Measurements from ENCODE around the gene PRM1.
A peak's percentile ranks its signal among the peaks of the same experiment; 100 is the strongest.
"Not testable (repeated sequence)": the region's sequence is repeated elsewhere in the genome, so short reads cannot be mapped to it uniquely, and the experiment has no call there.

PRM1 gene

DNA sequence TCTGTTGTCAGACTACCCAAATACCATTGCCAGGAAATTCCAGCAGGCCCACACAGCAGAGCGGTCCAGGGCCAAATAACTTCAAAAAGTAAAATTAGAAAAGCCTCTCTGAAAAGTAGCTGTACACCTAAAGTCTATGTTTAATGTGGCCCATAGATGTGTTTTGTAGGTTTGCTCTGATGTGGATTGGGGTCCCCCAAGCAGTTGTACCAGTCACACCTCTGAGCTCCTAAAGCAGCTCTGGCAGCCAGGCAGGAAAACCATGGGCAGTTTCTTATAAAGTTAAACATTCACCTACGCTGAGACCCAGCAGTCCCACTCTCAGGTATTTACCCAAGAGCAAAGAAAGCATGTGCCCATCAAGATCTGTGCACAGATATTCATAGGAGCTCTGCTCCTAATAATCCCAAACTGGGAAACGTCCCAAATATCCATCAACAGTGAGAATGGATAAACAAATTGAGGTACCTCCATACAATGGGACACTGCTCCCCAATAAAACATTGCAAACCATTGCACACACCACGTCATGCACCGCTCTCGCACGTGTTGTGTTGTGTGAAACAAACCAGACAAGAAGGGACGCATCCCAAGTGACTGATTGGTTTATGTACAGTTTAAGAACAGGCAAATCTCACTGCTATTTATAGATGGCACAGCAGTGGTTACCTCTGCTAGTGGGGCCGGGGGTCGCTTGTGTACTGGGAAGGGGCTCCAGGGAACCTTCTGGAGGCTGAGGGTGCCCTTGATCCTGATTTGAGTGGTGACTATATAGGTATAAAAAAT is 15.8 kb upstream of the PRM1 start:
- ATAC-seq = no peak

DNA sequence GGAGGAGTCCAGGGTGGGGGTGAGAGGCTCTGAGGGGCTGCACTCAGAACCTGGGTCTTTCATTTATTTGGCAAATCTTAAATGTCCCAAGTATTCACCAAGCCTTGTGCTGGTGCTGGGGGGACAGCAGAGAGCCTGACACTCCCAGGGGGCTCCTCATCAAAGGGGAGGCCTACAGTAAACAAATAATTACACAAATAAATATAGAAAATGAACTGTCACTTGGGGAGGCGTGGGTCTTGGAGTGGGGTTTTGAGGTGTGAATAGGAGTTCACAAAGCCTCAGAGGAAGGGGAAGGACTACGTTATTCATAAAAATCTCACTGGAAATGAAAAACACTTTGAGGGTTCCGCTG is 15.2 kb upstream of the PRM1 start:
- ATAC-seq = no peak

DNA sequence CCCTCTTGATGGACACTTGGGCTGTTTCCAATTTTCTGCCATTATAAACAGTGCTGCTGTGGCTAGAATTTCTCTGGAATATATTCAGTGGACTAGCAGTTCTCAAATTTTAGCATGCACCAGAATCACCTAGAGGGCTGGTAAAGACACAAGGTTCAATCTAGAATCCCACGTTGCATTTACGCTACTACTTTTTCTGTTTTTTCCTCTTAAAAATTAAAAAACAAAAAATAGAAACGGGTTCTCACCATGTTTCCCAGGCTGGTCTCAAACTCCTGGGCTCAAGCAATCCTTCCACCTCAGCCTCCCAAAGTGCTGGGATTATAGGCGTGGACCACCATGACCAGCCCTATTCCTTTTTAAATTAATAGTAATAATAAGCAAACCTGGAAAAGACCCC is 14.5 kb upstream of the PRM1 start:
- no peak for ATAC-seq

DNA sequence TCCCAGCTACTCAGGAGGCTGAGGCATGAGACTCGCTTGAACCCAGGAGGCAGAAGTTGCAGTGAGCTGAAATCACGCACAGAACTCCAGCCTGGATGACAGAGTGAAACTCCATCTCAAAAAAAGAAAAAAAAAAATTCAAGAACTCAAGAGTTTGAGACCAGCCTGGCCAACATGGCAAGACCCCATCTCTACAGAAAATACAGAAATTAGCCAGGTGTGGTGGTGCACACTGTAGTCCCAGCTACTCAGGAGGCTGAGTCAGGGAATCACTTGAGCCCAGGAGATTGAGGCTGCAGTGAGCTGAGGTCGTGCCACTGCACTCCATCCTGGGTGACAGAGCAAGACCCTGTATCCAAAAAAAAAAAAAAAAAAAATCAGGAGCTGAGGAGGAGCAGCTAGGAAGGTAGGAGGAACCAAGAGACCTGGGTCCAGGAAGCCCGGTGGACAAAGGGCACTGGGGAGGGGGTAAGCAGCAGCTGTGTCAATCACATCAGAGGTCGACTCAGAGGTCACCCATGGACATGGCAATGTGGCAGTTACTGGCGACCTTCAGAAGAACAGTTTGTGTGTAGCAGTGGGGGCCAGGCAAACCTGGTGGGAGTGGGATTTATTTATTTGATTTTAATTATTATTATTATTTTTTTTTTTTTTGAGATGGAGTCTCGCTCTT is 11.1 kb upstream of the PRM1 start:
- no peak for ATAC-seq

DNA sequence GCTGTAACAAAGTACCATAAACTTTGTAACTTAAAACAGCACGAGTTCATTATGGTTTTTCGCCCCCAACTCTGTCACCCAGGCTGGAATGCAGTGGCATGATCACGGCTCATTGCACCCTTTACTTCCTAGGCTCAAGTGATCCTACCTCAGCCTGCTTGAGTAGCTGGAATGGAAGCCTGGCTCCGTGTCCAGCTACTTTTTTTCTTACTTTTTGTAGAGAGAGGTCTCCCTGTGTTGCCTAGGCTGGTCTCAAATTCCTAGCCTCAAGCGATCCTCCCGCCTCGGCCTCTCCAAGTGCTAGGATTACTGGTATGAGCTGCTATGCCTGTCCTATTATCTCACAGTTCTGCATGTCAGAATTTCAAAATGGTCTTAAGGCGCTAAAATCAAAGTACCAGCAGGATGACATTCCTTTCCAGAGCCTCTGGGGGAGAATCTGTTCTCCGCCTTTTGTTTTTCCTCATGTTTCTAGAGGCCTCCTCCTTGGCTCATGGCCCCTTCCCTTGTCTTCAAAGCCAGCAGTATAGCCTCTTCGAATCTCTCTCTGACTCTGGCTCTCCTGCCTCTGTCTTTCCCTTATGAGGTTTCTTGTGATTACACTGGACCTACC is 10.1 kb upstream of the PRM1 start:
- ATAC-seq = no peak

DNA sequence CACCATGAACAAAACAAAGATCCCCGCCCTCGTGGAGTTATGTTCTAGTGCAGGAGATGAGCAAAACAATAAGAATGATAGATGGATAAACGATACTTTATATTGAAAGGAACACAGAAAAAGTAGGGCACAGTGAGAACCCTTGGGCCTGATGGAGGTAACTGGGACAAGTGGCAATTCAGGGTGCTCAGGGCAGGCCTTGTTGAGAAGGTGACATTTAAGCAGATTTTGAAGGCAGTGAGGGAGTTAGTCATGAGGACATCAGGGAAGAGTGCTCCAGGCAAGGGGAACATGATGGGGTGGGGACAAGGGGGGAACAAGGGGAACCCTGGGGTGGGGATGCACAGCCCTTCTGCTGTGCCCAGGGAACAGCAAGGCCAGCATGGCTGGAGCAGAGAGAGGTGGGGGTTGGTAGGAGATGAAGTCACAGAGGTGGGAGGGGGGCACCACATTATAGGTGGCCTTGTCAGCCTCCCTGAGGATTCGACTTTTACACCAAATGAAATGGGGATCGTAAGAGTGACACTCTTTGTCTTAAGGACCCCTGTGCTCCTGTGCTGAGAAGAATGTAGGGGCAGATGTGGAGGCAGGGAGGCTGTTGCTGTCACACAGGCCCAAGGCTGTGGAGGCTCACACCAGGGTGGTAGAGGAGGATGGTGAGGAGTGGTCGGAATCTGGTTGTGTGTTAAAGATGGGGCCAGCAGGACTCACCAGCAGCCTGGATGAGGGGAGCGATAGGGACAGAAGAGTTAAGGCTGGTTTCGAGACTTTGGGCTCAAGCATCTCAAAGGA is 9.2 kb upstream of the PRM1 start:
- no peak for ATAC-seq

DNA sequence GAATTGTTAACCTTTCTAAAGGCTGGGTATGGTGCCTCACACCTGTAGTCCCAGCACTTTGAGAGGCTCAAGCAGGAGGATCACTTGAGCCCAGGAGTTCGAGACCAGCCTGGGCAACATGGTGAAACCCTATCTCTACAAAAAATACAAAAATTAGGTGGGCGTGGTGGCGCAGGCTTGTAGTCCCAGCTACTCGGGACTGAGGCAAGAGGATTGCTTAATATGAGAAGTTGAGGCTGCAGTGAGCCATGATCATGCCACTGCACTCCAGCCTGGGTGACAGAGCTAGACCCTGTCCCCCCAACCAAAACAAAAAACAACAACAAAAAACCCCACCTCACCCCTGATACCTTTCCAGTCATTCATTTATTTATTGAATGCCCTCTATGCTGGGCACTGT is 8.6 kb upstream of the PRM1 start:
- ATAC-seq = not testable (repeated sequence)

DNA sequence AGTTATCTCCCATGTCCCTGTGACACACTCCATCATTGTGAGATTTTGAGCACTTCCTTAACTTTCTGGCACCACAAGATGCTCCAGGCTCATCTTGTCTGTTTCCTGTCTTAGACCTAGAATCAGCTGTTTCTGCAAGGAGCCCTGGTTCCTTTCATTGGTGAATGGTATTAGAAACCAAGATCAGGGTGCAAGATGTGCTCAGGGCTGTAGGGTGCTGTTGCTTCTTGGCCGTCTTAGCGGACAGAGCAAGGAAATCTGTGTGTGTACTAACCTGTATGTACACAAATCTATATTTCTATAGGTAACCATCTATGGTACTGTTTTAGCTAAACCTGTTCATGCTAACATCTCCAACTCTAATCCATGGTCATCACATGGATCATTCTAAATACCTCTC is 8.1 kb upstream of the PRM1 start:
- no peak for ATAC-seq

DNA sequence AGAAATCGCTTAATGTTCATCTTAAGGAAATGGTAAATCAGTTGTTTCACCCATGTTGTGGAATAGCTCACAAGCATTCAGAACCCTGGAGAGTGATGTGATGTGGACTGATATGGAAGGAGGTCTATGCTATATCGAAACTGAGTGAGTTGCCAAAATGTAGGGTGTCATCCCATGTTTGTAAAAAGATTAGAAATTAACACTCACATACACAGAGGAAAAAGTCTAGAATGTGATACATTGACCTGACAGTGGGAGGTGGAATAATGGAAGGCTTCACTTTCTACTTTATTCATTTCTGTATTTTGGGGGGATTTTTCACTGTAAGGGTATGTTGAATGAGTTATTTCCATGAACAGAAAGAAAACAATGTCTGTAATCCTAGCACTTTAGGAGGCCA is 4.7 kb upstream of the PRM1 start:
- ATAC-seq = peak in 1 of 2 donors; percentile 20

DNA sequence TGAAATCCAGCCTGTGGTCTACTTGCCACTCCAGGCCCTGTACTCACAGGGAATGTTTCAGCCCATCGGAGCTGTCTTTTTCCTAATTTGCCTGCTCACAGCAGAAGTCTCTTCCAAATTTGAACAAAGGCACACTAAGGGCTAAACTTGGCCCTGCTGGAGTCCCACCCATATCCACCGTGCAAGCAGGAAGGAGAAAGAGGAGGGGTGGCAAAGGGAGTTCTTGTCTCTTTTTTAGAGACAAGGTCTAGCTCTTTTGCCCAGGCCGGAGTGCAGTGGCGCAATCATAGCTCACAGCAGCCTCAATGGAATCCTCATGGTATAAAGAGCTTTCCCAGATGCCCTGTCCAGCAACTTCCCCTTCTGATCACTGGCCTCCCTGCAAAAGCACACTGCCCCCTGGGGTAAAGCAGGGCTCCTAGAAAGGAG is 2.7 kb upstream of the PRM1 start:
- no peak for ATAC-seq

DNA sequence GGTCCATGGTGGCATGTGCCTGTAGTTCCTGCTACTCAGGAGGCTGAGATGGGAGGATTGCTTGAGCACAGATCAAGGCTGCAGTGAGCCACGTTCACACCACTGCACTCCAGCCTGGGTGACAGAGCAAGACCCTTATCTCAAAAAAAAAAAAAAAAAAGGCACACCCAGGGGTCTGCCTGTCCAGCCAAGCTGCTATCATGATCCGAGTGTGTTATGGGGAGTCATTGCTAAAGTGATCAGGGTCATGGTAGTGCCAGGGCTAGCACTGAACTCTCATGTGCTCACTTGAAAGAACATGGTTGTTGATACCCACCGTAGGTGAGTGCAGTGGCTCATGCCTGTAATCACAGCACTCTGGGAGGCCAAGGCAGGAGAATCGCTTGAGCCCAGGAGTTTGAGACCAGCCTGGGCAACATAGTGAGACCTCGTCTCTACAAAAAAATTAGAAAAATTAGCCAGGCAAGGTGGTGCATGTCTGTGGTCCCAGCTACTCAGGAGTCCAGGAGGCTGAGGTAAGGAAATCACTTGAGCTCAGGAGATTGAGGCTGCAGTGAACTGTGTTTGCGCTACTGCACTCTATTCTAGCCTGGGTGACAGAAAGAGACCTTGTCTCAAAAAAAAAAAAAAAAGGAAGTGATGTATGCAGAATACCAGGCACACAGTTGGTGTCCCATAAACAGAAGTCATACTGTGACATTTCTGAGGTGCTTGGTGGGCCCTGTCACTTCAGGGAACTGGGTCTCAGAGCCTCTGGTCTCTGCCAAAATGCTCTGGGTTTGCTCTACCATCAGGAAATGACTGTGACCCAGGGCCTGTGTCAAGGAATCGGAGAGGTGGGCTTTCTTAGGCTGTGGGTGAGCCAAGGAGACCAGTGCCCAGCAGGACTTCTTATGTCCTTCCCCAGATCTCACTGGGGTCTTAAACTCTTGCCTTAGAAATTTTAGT is 2.2 kb downstream of the PRM1 start:
- no peak for ATAC-seq

DNA sequence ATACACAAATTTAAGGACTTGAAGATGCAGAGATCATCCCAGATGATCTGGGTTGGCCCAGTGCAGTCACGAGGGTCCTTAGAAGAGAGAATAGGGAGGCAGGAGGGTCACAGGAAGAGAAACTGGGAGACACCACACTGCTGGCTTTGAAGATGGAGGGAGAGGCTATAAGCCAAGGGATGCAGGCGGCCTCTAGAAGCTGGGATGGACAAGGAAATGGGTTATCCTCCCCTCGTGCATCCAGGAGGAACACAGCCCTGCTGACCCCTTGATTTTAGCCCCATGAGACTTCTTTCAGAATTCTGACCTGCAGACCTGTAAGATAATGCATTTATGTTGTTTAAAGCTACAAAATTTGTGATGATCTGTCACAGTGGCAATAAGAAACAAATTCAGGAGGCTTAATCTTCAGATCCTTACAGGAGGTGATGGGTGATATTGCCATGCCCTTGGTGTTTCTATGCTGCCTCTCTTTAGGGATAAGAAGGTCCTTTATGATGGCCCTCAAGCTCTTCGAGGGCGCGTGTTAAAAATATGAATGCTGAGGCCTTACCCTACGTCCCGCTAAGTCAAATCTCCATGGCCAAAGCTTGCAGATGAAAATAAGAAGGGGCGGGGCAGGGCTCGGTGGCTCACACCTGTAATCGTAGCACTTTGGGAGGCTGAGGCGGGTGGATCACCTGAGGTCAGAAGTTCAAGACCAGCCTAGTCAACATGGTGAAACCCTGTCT is 3.4 kb downstream of the PRM1 start:
- no peak for ATAC-seq

DNA sequence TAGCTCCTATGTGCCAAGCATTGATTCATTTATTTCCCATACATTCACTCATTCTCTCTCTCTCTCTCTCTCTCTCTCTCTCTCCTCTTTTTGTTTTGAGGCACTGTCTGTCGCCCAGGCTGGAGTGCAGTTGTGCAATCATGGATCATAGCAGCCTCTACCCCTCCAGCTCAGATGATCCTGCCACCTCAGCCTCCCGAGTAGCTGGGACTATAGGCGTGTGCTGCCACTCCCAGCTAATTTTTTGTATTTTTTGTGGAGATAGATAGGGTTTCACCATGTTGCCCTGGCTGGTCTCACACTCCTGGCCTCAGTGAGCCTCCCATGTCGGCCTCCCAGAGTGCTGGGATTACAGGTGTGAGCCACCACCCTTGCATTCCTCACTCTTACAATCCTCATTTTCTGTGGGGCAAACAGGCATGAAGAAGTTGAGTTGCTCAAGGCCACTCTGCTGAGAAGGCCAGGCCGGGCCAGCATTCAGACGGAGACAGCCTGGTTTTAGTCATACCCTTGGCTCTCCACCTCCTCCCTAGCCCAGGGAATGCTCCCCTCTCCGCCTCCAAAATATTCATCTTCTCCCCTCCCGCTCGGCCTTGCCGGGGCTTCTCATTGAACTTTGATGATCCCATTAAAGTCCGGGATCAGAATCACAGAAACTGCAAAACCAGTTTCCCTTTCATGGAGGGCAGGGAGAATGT is 4.1 kb downstream of the PRM1 start:
- no peak for ATAC-seq

DNA sequence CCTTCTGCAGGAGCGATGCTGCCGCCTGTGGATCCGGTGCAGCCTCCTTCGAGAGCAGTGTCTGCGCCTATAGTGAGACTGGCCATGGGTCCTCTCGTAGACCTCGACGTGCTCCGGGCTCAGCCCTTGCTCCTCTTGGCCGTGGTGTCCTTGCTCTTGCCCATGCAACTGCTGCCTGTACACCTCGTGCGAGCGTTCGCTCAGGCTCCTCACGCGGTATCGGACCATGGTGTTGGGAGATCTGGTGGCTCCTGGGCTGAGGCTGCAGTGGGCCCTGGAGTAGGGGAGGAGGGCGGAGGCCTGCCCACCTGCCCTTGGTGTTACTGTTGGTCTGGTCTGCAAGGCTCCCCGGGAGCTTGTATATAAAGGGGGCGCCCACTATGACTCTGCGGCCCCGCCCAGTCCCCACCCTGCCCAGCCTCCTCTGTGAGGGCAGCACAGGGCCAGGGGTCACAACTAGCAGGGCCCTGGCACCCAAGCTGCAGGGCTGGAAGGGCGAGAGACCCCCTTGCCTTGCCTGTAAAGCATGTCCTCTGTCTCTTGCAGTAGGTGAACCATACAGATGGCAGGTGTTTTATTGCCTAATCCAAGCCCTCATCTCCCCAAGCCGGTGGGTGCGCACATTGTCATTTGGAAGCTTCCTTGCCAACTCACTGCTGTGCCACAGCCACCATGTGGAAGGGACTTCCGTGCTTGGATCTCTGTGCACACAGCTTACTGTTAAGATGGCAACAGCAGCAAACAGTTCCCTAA is 4.8 kb downstream of the PRM1 start, which contains the start of gene PRM2:
TSS of gene PRM2 (minus strand) at position 338 of the 753 bp plus-strand sequence. CDS start at position 228, 110 bp downstream.
- no peak for ATAC-seq

DNA sequence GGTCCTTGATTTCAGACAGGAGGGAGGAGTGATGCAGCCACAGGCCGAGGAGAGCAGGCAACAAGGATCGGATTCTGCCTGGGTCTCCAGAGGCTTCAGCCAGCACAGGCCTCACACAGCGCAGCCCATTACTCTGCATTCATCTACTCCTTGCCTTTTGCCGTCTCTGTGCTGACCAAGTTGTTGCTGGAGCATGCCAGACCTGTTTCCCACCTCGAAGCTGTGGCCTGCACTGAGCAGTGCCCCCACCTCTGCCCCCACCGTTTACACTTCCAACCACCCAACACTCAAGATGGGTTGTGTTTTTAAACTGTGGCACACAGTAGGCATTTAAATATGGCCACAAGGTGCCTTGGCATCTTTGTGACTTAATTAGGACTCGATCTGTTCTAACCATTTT is 6.2 kb downstream of the PRM1 start:
- ATAC-seq = no peak

DNA sequence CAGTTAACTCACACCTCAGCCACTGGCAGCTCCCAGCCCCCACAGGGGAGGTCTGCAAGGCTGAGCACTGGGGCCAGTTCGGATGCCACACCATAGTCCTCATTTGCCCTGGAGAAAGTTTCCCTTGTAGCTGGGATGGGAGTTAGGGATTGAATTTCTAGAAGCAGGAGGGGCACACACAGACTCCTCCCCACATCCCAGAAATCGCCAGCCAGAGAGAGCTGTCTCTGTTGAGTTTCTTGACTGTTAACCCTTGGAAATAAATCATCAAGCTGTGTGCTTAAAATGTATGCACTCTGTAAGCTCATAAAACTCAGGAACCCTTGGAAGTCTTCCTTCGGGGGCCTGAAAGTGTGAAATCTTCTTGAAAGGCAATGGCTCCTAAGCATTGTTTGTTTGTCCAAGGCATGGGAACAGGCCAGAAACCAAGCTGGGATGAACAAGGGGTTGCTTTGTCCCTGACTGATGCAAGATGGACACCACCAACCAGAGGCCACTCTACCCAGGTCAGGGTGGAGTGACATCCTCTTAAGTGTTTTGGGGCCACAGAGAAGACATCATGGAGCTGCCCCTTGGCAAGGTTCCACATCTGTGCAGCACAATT is 7.3 kb downstream of the PRM1 start:
- ATAC-seq = no peak

DNA sequence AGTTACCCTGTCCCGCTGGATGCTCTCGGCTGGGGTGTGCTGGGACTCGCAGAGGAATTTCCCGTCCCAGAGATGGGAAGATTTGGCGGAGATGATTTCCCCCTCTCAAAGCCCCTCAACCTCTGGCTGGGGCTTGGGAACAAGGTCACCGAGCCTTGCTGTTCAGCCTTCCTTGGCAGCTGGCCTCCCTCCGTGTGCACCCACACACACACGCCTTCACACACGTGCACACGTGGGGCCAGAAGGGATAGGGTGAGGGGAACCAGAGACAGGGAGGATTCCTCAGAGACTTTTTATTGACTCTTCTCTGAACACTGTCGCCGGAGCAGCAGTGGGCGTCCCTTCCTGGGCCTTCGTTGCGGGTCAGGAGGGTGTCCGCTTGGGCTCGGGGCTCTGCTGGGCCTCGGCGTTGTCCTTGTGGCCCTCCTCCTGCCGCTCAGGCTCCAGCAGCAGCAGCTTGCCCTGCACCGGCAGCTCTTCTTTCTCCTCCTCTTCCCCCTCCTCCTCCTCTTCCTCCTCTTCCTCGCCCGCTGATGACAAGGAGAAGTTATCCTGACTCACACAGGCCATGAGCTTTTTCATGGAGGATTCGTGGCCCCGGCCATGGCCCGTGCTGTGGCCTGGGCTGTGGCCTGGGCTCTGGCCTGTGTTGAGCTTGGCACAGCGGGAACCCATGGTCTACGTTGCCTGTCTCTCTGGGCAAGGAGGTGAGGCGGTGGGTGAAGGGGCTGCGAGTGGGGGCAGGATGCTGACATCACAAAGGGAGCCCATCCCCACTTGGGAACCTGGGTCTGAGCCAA is 8.0 kb downstream of the PRM1 start, which contains the start of gene PRM3:
TSS of gene PRM3 (minus strand) at position 709 of the 800 bp plus-strand sequence. CDS start at position 675, 34 bp downstream.
- ATAC-seq = no peak

DNA sequence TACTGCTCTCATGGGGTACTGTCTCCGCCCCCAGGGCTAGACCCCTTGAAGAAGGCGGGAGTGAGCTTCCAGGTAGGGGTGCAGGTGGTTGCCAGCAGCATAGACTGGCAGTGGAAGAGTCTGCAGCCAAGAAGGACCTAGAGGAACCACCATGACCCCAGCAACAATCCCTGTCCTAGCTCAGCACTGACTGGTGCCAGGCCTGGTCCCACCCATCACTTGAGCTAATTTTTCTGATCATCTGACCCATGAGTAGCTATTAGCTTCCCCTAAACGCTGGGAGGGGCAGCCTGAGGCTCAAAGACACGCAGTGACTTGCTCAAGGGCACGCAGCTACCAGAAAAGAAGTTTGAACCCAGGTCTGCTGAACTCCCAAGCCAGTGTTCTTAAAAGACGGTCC is 8.6 kb downstream of the PRM1 start:
- ATAC-seq = no peak
